Astrocyte of the spinal cord (primary cell): Measurements from ENCODE around the gene LIX1L.

ENCODE experiments used
- DNase-seq: peaks from one replicate; pipeline ENCODE4 v3.0.0; 2011; ENCODE audit warnings: low read depth, low spot score
- H3K4me3 ChIP-seq: 2 replicates; pipeline ENCODE4 v1.5.1; 2011; ENCODE audit warnings: low read depth, mild to moderate bottlenecking, low read length, moderate library complexity
- in situ Hi-C: cut with HindIII; loops from 2 replicates; pipeline ENCODE4 v1.10.0; 2017; ENCODE audit warnings: low sequenced_read_pairs
- TF ChIP-seq, protein P1 (sequence below): IDR thresholded peaks from 2 replicates; pipeline ENCODE4 v1.5.1; 2012; ENCODE audit warnings: low read depth, mild to moderate bottlenecking, low read length, inconsistent platforms

LIX1L gene

GRCh38 chr1:145912128-145912641 is 45.6 kb downstream of the LIX1L start:
- in situ Hi-C loops, result no loop called here
- no peak overlapping the region for H3K4me3 ChIP-seq
- DNase-seq, result no peak
- TF ChIP-seq, protein P1, sequence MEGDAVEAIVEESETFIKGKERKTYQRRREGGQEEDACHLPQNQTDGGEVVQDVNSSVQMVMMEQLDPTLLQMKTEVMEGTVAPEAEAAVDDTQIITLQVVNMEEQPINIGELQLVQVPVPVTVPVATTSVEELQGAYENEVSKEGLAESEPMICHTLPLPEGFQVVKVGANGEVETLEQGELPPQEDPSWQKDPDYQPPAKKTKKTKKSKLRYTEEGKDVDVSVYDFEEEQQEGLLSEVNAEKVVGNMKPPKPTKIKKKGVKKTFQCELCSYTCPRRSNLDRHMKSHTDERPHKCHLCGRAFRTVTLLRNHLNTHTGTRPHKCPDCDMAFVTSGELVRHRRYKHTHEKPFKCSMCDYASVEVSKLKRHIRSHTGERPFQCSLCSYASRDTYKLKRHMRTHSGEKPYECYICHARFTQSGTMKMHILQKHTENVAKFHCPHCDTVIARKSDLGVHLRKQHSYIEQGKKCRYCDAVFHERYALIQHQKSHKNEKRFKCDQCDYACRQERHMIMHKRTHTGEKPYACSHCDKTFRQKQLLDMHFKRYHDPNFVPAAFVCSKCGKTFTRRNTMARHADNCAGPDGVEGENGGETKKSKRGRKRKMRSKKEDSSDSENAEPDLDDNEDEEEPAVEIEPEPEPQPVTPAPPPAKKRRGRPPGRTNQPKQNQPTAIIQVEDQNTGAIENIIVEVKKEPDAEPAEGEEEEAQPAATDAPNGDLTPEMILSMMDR, result no peak

DNA sequence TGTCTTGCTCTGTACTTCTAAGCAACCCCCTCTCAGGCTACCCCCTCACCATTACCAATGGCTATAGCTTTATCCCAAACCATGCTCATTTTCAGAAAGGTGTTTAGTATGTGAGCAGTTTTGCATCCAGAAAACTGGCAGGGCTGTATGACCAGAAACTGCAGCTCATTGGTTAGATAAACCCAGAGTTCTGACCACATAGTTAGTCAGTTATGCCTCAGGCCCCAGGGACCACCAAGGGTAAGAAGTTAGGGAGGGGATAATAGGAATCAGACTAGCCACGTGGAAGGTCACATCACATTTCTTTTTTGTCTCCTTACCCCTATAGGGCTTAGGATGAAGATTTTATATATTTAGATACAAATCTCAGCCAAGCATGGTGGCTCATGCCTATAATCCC is 49.2 kb downstream of the LIX1L start:
- peak overlapping the region; percentile 41 for H3K4me3 ChIP-seq
- in situ Hi-C loops, result no loop called here
- TF ChIP-seq, protein P1, result no peak
- peak; percentile 49 for DNase-seq

GRCh38 chr1:145906954-145907753 is 50.7 kb downstream of the LIX1L start:
- TF ChIP-seq, protein P1, result no peak
- DNase-seq, result peak; percentile 33
- in situ Hi-C loops, result no loop called here
- no peak overlapping the region for H3K4me3 ChIP-seq

DNA sequence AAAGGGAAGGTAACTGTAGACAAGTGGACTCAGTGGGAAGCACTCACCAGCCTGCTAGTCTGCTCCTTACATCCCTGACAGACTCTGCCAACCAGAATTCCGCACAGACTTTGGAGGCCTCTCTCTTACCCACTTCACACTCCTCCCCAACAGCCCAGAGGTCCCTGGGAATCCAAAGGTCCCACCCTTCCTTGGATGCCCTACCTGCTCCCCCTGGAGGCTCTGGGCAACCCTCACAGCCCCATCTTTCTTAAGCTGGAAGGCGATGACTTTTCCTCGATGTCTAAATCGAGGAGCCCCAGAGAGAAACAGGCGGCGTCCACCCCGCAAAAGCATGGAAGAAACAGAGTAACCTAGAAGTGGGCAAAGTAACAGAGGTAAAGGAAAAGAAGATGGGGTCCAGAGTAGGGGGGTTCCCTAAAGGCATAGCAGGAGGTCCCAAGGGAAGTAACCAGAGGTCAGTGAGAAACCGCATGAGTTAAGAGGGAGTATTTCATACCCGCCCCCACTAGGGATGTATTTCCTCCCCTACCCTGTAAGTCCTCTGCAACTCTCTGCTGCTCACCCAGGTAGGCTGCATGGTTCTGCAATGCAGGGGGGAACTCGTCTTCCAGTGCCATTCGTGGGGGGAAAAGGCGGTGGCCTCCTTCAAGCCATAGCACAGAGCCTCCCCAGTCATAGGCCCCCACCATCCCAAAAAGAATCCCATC is 56.4 kb downstream of the LIX1L start:
- H3K4me3 ChIP-seq, result no peak overlapping the region
- in situ Hi-C loops, result no loop called here
- no peak for DNase-seq
- TF ChIP-seq, protein P1, result peak; percentile 19

- in situ Hi-C loops, result no loop called here
- TF ChIP-seq, protein P1, result no peak
- DNase-seq, result no peak
- H3K4me3 ChIP-seq, result no peak overlapping the region
Measured at GRCh38 chr1:145898756-145899155, 59.1 kb downstream of the LIX1L start.

- in situ Hi-C loops, result no loop called here
Measured at GRCh38 chr1:145897969-145898368, 59.8 kb downstream of the LIX1L start.

More at GRCh38 chr1:145897969-145898368, 59.8 kb downstream of the LIX1L start:
- TF ChIP-seq, protein P1, result no peak
- DNase-seq, result no peak
- H3K4me3 ChIP-seq, result no peak overlapping the region
